HG03457 (cell line): ENCODE measurements around the gene FOXO1.

Experiments
- ATAC-seq: cut with Tn5 transposase; IDR thresholded peaks from one replicate; pipeline ENCODE4 v1.9.1; 2021; ENCODE audit warnings: moderate number of reproducible peaks; ENCODE audit not compliant: unreplicated experiment

The FOXO1 gene

DNA sequence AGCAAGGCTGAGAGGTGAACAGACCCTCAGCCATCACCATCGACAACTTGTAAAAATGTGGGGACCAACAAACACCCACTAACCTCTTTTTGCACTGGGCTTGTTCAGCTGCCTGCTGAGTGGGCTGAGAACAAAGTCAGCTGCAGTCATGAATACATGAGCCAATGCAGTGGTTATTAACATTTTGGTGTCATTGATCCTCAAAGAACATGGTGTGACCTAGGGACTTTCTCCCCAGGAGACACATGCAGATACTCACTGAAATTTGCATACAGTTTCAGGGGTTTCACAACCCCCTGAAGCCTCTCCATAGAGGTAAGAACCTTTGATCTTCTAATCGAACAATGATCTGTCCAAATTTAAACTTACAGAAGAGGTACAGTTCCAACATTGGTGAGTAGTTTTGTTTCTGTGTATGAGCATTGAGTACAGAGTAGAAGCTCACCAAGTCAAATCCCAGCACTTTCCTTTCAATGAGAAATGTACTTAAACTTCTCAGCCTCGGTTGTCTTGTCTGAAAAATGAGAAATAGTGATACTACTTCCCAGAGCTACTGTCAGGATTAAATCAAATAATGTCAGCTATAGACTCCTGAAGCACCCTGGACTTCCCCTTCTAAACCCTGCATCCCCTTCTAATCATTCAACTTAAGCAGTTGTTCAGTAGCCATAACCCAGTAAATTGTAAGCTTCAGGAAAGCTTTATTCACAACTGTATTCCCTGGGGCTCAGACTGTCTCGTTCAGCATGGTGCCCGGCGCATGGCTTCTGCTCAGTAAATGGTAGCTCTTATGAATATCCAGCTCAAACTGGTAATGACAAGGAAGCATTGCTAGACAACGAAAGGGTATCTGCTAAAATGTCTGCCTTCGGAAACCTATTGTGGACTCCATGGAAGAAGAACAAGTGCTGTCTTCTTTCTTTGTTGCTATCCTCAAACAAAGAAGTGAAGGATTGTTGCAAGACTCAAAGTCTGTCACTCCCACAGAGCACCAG lies 148.7 kb downstream of the FOXO1 start:
- ATAC-seq: peak; percentile 63

DNA sequence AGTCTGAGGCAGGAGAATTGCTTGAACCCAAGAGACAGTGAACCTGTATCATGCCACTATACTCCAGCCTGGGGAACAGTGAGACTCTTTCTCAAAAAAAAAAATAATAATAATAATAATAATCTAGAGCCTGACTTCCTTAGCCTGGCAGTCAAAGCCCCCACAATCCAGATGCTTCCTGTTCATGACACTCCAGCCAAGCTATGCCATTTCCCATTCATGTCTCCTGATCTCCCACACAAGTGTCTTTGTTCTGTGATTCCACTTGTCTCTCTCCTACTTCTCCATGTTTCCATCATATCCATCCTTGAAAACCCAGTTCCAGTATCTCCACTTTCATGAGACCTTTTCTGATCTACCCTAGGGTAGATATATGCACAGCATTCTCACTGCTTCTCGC lies 150.7 kb downstream of the FOXO1 start:
- no peak for ATAC-seq

DNA sequence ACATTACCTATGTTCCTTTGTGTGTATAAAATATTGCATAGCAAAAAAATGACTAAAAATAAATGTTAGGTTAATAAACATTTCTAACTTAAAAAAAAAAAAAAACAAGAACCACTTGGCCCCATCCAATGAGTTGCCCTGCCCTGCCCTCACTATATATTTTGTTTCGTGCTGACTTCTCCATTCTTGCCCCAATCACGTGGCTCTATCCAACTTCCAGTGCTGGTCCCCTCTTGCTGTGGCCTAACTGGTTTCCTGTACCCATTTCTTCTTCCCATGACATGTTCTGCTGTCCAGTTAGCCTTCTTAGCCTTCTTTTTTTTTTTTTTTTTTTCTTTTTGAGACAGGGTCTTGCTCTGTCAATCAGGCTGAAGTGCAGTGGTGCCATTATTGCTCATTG lies 151.6 kb downstream of the FOXO1 start:
- no peak for ATAC-seq

DNA sequence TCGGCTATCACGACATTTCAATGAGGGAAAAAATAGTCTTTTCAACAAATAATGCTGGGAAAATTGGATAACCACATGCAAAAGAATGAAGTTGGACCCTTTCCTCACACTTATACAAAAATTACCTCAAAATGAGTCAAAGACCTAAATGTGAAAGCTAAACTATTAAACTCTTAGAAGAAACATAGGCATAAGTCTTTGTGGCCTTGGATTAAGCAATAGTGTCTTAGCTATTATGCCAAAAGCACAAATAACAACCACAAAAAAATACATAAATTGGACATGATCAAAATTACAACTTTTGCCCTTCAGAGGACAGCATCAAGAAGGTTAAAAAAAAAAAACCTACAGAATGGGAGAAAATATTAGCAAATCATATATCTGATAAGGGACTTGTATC lies 156.6 kb downstream of the FOXO1 start:
- no peak for ATAC-seq

DNA sequence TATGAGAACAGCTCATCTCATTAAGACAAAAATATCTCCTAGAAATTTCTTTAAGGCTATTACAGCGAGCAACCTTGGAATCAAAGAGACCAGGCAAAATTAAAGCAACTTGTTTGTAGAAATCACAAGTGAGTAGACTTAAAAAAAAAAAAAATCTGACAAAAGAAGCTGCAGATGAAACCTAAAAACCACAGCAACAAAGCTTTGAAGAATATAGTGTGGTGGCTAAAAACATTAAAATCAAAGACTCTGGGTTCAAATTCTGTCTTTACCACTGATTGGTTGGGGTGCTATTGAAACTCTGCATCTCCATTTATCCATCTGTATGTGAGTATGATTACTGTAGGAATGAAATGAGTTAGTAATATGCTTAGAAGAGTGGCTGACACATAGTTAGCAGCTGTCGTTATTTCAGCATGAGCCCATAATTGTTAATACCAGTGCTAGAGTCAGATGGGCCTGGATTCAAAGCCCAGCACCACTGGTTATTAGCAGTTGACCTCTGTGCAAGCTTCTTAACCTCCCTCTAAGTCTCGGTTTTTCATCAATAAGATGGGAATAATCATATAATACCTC lies 157.6 kb downstream of the FOXO1 start:
- no peak for ATAC-seq

DNA sequence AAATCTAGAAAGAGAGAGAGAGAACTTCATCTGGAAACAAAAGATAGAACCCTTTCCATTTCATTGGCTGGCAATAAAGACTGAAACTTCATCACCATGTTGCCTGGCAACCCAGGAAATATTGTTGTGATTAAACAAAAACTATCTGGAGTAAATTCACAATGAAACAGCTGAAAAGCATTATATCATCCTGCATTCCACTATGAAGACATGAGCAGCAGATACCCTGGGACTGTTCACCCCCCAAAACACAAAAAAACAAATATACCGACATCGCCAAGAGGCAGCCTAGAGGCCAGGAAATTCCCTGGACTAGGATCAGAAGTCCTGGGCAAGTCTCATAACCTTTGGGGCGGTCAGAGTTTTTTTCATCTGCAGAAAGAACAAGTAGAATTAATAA lies 158.3 kb downstream of the FOXO1 start:
- ATAC-seq: no peak

DNA sequence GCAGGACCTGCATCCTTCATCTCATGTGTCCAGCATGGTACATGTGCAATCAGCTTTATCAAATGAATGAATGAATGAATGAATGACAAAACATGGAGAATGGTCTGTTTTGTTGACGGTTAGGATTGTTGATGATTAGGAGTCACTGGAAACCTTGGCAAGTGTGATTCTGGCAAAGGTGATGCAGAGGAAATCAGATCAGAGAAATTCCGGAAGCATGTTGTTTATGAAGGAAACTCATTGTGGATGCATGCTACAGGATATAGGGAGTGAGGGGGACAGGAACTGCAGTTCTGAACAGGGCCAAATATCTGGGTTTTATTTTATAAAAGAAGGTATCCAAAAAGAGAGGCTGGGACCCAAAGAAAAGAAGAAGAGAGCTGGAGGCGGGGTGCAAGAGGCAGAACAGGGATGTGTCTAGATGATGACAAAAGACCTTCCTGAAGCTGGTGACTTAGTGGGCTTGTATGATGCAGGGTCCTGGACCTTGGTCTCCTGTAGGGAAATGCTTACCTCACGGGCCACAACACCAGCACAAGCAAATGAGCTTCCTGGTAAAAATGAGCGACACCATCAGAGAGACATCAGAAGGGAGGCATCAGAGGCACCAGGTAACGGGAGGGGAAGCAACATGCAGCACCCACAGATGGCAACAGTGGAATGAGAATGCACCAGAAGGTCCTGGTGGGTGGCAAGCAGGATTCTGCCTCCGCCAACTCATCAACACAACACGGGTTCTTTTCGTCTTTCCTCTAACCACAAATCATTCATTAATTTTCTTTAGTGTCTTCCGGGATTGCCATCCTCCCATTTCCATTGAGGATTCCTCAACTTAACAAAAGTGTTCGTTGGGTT lies 159.6 kb downstream of the FOXO1 start:
- no peak for ATAC-seq
